Effector memory CD8-positive, alpha-beta T cell (primary cell): ENCODE measurements around the gene TPK1.

Experiments used
- ATAC-seq: fragments of 150-1000 bp; cut with Tn5 transposase; replicated peaks from 2 replicates; pipeline ENCODE4 v1.10.0; 2021; ENCODE audit warnings: mild to moderate bottlenecking, moderate library complexity
- DNase-seq, 3 experiments: peaks; one replicate each; pipeline ENCODE4 v3.0.0; 2021
- H3K27ac Mint-ChIP-seq, 2 donors: one replicate each; pipeline ENCODE4 v1.8.0; 2022; ENCODE audit warnings: mild to moderate bottlenecking in 2 of 2, mixed read lengths in 2 of 2, moderate library complexity in 2 of 2
- H3K27me3 Mint-ChIP-seq, 2 donors: one replicate each; pipeline ENCODE4 v1.8.0; 2022; ENCODE audit warnings: mixed read lengths in 2 of 2
- H3K36me3 Mint-ChIP-seq: one replicate; pipeline ENCODE4 v1.8.0; 2022; ENCODE audit warnings: mild to moderate bottlenecking, moderate library complexity, mixed read lengths; ENCODE audit not compliant: insufficient read depth
- H3K4me1 Mint-ChIP-seq, 2 donors: one replicate each; pipeline ENCODE4 v1.8.0; 2022; ENCODE audit warnings: low read depth in 2 of 2, mixed read lengths in 2 of 2
- H3K4me3 Mint-ChIP-seq, 2 donors: one replicate each; pipeline ENCODE4 v1.8.0; 2022; ENCODE audit warnings: mild to moderate bottlenecking in 2 of 2, mixed read lengths in 2 of 2, moderate library complexity in 2 of 2
- H3K9me3 Mint-ChIP-seq, 2 donors: one replicate each; pipeline ENCODE4 v1.8.0; 2022; ENCODE audit warnings: mixed read lengths in 2 of 2

Gene TPK1

DNA sequence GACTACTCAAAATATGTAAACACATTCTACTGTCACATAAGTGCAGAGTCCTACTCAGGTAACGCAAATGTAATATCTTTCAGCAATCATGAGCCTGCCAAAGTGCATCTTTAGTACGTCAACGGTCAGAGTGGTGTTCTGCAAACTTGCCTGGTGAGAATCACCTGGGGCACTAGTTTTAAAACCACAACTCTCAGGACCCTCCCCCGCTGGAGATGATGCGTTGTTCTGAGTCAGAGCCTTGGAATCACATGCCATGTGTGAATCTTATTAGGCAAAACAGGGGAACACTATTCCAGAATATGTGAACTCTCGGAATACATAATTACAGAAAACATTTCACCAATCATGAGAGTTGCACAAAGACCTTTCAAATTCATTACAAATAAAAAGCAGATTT, 115.7 kb downstream of the TPK1 start:
- H3K27ac Mint-ChIP-seq = no peak overlapping the region
- ATAC-seq (no peak), DNase-seq (no peak)
- peaks cover 7% of the 10 kb centered on the region for H3K36me3 Mint-ChIP-seq
- H3K4me1 Mint-ChIP-seq = peaks cover 0 to under 1% of the 10 kb centered on the region in 2 donors
- H3K4me3 Mint-ChIP-seq = no peak overlapping the region
- no peaks in the 10 kb centered on the region for H3K27me3 Mint-ChIP-seq
- H3K9me3 Mint-ChIP-seq = no peaks in the 10 kb centered on the region

DNA sequence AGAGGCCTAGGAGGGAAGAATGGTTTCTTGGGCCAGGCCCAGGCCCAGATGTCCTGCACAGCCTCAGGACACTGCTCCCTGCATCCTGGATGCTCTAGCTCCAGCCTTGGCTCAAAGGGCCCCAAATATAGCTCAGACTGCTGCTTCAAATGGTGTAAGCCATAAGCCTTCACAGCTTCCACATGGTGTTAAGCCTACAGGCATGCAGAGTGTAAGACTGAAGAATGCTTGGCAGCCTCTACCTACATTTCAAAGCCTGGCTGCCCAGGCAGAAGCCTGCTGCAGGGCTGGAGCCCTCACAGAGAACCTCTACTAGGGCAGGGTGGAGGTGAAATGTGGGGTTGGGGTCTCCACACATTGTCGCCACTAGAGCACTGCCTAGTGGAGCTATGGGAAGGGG, 118.1 kb downstream of the TPK1 start:
- H3K9me3 Mint-ChIP-seq = no peaks in the 10 kb centered on the region
- H3K4me3 Mint-ChIP-seq = no peak overlapping the region
- H3K36me3 Mint-ChIP-seq = peaks cover 7% of the 10 kb centered on the region
- no peaks in the 10 kb centered on the region for H3K27me3 Mint-ChIP-seq
- no peak overlapping the region for H3K27ac Mint-ChIP-seq
- H3K4me1 Mint-ChIP-seq = peaks cover 0 to 12% of the 10 kb centered on the region in 2 donors
- no peak for ATAC-seq
- no peak for DNase-seq

DNA sequence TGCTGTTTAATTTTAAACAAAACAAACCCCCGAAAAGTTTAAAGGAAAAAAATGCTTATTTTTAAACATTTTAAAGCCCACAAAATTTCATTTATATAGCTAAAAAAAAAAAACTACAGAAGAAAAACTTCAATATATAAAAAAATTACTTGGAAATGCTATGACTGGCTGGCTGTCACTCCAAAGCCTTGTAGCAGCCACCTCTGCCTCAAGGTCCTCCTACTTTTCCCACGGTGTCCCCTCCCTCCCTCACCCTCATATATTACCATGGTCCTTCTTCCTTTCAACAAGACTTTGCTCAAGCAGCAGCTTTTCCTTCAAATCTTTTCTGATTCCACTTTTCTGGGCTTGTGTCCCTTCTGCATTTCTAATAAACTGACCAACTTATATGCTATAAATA, 122.0 kb downstream of the TPK1 start:
- peaks cover 2% of the 10 kb centered on the region for H3K36me3 Mint-ChIP-seq
- DNase-seq = no peak
- no peaks in the 10 kb centered on the region for H3K9me3 Mint-ChIP-seq
- H3K4me3 Mint-ChIP-seq = no peak overlapping the region
- H3K27ac Mint-ChIP-seq = no peak overlapping the region
- peaks cover 5 to 21% of the 10 kb centered on the region in 2 donors for H3K4me1 Mint-ChIP-seq
- ATAC-seq = no peak
- no peaks in the 10 kb centered on the region for H3K27me3 Mint-ChIP-seq

DNA sequence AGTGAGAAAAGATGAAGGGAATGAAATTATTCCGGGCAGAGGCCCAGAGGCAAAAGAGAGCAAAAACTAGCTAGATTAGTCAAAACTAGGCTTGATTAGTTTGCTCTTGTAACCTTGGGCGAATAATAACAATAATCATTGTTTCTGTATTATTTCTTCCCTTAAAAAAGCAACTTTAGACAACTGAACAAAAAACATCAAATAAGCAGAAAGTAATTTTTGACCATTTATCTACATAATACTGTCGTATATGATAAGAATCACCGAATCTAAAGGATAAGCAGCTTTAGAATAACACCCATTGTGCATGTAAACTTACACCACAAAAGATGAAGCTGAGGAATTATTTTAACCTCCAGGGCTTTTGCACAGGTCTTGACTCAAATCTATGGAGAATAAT, 125.1 kb downstream of the TPK1 start:
- Mint-ChIP-seq H3K27me3 (no peaks in the 10 kb centered on the region), H3K4me3 (no peak overlapping the region), H3K27ac (no peak overlapping the region)

DNA sequence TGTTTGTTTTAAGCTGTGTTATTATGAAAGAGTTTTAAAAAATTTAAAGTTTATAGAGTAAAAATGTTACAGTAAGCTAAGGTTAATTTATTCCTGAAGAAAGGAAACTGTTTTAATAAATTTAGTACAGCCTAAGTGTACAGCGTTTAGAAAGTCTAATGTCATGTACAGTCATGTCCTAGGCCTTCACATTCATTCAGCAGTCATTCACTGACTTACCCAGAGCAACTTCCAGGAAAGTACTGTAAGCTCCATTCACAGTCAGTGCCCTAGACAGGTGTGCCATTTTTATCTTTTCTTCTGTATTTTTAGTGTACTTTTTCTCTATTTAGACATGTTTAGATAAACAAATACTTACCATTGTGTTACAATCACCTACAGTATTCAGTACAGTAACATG, 126.8 kb downstream of the TPK1 start:
- H3K27me3 Mint-ChIP-seq = no peaks in the 10 kb centered on the region
- ATAC-seq (no peak), DNase-seq (no peak)
- H3K9me3 Mint-ChIP-seq = no peaks in the 10 kb centered on the region
- no peaks in the 10 kb centered on the region for H3K36me3 Mint-ChIP-seq
- no peak overlapping the region for H3K4me3 Mint-ChIP-seq
- H3K4me1 Mint-ChIP-seq = peaks cover 7 to 10% of the 10 kb centered on the region in 2 donors
- no peak overlapping the region for H3K27ac Mint-ChIP-seq

More for the DNA sequence above, 125.1 kb downstream of the TPK1 start:
- ATAC-seq (no peak), DNase-seq (no peak)
- Mint-ChIP-seq H3K36me3 (no peaks in the 10 kb centered on the region), H3K9me3 (no peaks in the 10 kb centered on the region), H3K4me1 (peaks cover 7 to 21% of the 10 kb centered on the region in 2 donors)

DNA sequence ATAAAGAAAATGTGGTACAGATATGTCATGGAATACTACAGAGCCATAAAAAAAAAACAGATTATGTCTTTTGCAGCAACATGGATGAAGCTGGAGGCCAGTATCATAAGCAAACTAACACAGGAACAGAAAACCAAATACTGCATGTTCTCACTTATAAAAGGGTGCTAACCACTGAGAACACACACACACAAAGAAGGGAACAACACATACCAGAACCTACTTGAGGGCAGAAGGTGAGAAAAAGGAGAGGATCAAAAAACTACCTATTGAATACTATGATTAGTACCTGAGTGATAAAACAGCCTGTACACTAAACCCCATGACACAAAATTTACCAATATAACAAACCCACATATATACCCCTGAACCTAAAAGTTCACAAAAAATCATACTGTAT, 144.6 kb downstream of the TPK1 start:
- ATAC-seq = peak; percentile 67
- Mint-ChIP-seq H3K36me3 (no peaks in the 10 kb centered on the region), H3K9me3 (peaks cover 0 to 2% of the 10 kb centered on the region in 2 donors), H3K4me3 (peak overlapping the region in 1 of 2 donors; percentile 18), H3K27me3 (no peaks in the 10 kb centered on the region), H3K27ac (no peak overlapping the region), H3K4me1 (peaks cover 9 to 19% of the 10 kb centered on the region in 2 donors)
- no peak for DNase-seq

DNA sequence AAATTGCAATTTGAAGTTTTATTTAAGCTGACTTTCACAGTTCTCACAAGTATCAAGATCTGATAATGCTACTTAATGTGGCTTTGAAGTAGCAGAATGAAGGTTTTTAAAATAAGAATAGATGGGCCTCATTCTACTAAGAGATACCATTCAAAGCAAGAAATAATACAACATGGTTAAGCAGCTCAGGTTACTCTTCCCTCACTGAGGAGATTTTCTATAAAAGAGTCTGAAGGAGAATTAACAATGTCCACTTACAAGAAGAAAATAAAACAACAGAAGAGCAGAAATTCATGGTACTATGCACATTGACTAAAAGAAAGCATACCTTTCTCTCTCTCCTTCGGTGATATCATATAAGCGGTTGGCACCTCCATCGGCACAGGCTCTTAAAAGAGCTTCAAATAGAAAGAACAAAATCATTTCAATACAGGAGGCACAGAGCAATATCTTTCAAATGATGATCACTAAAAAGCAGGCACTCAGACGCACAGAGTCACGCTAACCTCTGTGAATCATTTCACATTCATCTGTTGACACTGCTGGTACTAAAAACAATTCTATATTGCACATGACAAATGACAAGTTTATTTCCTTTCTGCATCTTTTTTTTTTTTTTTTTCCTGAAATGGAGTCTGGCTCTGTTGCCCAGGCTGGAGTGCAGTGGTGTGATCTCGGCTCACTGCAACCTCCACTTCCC, 153.1 kb downstream of the TPK1 start:
- no peaks in the 10 kb centered on the region for H3K36me3 Mint-ChIP-seq
- DNase-seq = no peak
- H3K4me3 Mint-ChIP-seq = no peak overlapping the region
- H3K4me1 Mint-ChIP-seq = peaks cover 0 to 1% of the 10 kb centered on the region in 2 donors
- H3K27ac Mint-ChIP-seq = no peak overlapping the region
- ATAC-seq = no peak
- H3K9me3 Mint-ChIP-seq = no peaks in the 10 kb centered on the region
- no peaks in the 10 kb centered on the region for H3K27me3 Mint-ChIP-seq

DNA sequence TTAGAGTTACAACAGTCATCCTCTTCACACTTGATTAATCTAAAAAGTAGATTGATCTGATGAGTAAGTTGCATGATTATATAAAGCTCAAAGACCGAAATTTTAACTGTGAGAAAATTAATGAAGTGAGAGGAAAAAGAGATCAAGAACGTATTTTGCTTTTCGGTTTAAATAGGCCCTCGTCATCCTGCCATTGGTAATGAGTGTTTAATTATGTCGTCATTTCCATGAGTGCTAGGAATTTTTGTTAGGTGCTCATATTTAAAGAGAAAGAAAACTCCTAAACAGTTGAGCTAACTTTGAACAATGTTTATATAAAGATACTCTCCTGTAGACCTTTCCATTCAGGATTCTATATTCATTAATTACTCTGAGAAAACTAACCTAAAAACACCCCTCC, 159.4 kb downstream of the TPK1 start:
- H3K9me3 Mint-ChIP-seq = no peaks in the 10 kb centered on the region
- no peaks in the 10 kb centered on the region for H3K27me3 Mint-ChIP-seq
- H3K4me1 Mint-ChIP-seq = no peaks in the 10 kb centered on the region
- DNase-seq (no peak), ATAC-seq (no peak)
- H3K4me3 Mint-ChIP-seq = no peak overlapping the region
- no peaks in the 10 kb centered on the region for H3K36me3 Mint-ChIP-seq
- H3K27ac Mint-ChIP-seq = no peak overlapping the region

DNA sequence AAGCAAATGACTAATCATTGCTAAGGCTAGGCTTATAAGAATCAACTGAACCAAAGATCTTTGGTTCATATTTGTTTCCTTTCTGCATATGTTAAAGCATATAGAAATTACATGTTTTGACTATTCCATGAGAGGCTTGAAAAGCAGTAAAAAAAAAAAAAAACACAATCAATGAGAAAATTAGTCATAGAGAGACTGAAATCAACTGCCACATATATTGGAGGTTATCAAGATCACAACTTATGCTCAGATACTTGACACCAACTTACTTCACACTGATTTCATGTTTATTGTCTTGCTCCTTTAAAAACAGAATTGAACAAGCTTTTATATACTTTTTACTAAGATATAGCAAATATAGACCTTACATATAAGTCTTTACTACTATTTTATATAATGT, 161.3 kb downstream of the TPK1 start:
- no peaks in the 10 kb centered on the region for H3K36me3 Mint-ChIP-seq
- no peaks in the 10 kb centered on the region for H3K4me1 Mint-ChIP-seq
- H3K4me3 Mint-ChIP-seq = no peak overlapping the region
- no peak overlapping the region for H3K27ac Mint-ChIP-seq
- no peaks in the 10 kb centered on the region for H3K9me3 Mint-ChIP-seq
- H3K27me3 Mint-ChIP-seq = no peaks in the 10 kb centered on the region
- DNase-seq (no peak), ATAC-seq (no peak)

DNA sequence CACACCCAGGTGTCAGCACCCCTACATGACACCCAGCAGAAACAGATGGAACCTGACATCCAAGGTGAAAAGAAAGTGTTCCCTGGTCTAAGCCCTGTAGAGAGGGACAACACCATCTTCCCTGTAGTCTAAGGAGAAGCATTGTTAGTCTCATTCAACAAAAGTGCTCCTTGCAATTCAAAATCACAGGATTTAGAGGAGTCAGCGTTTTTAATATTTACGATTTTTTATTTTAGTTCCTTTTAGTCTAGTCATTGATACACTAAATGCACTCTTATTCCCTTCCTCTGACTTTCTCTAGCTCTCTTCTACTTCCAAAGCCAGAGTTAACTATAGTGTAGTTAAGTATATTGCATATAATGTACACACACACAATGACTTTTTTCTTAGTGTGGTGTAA, 163.0 kb downstream of the TPK1 start:
- ATAC-seq = no peak
- H3K27ac Mint-ChIP-seq = no peak overlapping the region
- no peaks in the 10 kb centered on the region for H3K9me3 Mint-ChIP-seq
- H3K4me3 Mint-ChIP-seq = no peak overlapping the region
- H3K36me3 Mint-ChIP-seq = no peaks in the 10 kb centered on the region
- no peak for DNase-seq
- no peaks in the 10 kb centered on the region for H3K27me3 Mint-ChIP-seq
- H3K4me1 Mint-ChIP-seq = no peaks in the 10 kb centered on the region

DNA sequence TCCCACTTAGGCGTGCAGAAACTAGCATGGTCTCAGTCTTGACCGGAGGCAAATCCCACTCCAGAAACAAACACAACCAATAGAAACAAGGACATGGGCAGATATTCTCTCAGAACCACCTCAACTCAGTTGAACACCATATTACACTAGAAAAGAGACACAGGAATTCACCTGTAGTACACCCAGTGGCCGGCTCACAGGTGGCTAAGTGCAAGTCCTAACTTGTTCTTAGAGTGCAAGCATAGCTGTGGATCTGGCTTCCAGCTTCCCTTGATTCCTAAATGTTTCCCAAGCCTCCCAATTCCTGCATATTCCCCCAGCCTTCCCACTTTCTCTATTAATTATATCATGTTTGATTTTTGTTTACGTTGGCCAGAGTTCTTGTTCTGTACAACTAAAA, 164.4 kb downstream of the TPK1 start:
- Mint-ChIP-seq H3K4me1 (no peaks in the 10 kb centered on the region), H3K27ac (no peak overlapping the region), H3K4me3 (no peak overlapping the region), H3K9me3 (no peaks in the 10 kb centered on the region), H3K36me3 (no peaks in the 10 kb centered on the region), H3K27me3 (no peaks in the 10 kb centered on the region)
- no peak for DNase-seq
- ATAC-seq = no peak

DNA sequence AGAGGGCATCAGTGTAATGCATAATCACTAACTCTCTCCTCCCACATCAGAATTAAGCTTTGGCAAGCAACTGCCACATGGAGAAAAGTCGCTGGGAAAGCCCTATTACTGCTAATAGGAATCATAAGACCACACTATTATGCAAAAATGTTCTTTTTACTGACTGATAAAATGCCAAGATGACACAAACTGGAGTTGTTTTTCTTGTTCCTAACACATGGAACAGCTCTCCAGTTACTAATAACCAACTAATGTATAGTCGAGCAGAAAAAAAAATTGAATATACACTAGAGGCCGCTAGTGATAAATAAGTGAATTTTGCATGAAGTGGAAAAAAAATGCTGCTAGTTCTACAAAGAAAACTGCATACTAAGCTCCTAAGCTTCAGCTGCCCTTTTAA, 165.6 kb downstream of the TPK1 start:
- ATAC-seq = no peak
- H3K27me3 Mint-ChIP-seq = no peaks in the 10 kb centered on the region
- H3K4me1 Mint-ChIP-seq = no peaks in the 10 kb centered on the region
- H3K9me3 Mint-ChIP-seq = no peaks in the 10 kb centered on the region
- DNase-seq = no peak
- H3K4me3 Mint-ChIP-seq = no peak overlapping the region
- no peak overlapping the region for H3K27ac Mint-ChIP-seq
- H3K36me3 Mint-ChIP-seq = no peaks in the 10 kb centered on the region

DNA sequence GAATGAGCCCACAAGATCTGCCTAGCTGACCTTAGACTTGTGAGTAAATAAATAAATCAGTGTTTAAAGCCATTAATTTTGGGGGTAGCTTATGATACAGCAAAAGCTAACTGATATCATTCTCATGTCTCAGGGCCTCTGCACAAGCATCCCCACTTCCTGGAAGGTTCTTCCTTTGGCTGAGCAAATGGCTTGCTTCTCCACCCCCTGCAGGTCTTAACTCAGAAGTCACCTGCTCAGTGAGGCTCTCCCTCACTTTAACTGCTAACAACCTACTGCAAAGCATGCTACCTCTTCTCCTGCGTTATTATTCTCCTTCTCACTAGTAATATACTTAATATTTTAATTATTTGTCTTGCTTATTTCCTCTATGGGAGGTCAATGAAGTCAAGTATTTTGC, 167.3 kb downstream of the TPK1 start:
- H3K4me1 Mint-ChIP-seq = no peaks in the 10 kb centered on the region
- no peaks in the 10 kb centered on the region for H3K36me3 Mint-ChIP-seq
- H3K4me3 Mint-ChIP-seq = no peak overlapping the region
- no peaks in the 10 kb centered on the region for H3K9me3 Mint-ChIP-seq
- DNase-seq = no peak
- no peak for ATAC-seq
- H3K27me3 Mint-ChIP-seq = no peaks in the 10 kb centered on the region
- H3K27ac Mint-ChIP-seq = no peak overlapping the region

DNA sequence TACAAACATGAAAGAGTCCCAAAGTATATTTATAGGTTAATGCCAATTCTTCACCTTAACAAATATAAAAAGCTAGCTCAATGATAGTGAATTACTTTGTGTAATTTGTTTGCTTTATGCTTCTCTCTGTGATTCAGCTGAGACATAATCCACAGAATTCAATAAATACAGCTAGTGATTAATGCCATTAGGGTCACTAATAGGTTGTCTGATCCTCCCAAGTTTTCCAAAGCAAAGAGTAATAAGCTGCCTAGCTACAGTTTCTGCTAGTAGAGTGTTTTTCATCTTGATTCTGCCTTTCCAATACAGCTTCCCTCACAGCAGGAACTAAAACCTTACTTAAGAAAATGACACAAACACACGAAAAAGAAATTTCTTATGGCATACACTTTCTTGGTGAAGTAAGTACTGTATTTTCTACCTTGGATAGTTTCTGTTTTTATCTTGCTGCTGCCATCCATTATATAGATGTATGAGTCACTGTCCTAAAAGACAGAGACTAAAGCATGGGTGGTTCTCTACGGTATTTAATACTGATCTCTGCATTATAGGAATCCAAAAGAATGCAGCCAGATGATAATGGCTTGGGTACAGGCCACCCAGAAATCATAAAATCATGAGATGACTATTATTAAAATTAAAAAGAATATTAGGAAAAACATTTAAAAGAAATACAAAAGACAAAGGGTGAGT, 170.0 kb downstream of the TPK1 start:
- no peak for DNase-seq
- Mint-ChIP-seq H3K9me3 (no peaks in the 10 kb centered on the region), H3K27me3 (no peaks in the 10 kb centered on the region), H3K27ac (no peak overlapping the region), H3K4me3 (no peak overlapping the region), H3K36me3 (no peaks in the 10 kb centered on the region), H3K4me1 (no peaks in the 10 kb centered on the region)
- ATAC-seq = no peak
